ENCODE measurements around the gene RAB11FIP5.
"Not testable (repeated sequence)": the region's sequence is repeated elsewhere in the genome, so short reads cannot be mapped to it uniquely, and the experiment has no call there.

RAB11FIP5 gene

DNA sequence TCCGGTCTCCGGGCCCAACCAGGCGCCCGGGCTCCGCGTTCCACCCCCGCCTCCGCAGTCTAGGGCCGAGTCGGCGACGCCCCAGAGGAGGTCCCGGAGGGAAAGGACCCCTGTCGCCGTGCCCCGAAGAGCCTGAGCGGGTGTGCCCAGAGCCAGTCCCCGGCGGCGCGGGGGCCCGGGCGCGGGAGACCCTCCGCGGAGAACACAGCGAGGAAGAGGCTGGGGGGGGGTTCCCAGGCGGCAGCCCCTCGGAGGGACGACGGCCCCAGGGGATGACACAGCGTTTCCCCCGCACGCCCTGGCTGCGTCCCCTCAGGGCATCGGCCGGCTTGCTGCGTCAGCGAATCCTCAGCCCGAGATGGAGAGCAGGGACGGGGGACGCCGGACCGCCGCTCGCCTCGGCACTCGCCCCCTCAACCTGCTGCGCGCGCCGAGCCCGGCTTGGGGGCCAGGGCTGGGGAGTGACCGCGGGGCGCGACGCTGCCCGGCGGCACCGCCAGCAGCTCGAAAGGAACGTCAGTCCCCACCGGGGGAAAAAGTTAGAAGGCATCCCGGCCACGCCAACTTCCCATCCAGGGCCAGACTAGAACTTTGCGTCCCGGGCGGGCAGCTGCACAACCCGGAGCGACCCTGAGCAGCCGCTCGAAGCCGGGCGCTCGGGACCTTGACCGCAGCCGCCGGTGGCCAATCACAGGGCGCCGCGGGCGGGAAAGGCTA lies 41.9 kb downstream of the RAB11FIP5 start:
- Histone ChIP-seq H3K36me3 (ENCODE audit: control insufficient read depth, insufficient read depth, low read length) (peaks cover 3% of the 10 kb centered on the region), H3K27me3 (ENCODE audit: control insufficient read depth, insufficient read depth, low read length) (peaks cover 8% of the 10 kb centered on the region), H3K4me3 (ENCODE audit: low read depth, low read length) (peak overlapping the region; percentile 93), H3K9me3 (ENCODE audit: control insufficient read depth, insufficient read depth, low read length) (no peaks in the 10 kb centered on the region), H3K4me1 (ENCODE audit: control insufficient read depth, insufficient read depth, low read length) (peaks cover 9% of the 10 kb centered on the region), H3K9ac (ENCODE audit: low read depth, low read length) (peak overlapping the region; percentile 65)

- H3K27me3 ChIP-seq (ENCODE audit: control insufficient read depth, insufficient read depth, low read length) = peaks cover 8% of the 10 kb centered on the region
- peak overlapping the region; percentile 93 for H3K4me3 ChIP-seq (ENCODE audit: low read depth, low read length)
- peak overlapping the region; percentile 65 for H3K9ac ChIP-seq (ENCODE audit: low read depth, low read length)
- peaks cover 3% of the 10 kb centered on the region for H3K36me3 ChIP-seq (ENCODE audit: control insufficient read depth, insufficient read depth, low read length)
- H3K9me3 ChIP-seq (ENCODE audit: control insufficient read depth, insufficient read depth, low read length) = no peaks in the 10 kb centered on the region
- H3K4me1 ChIP-seq (ENCODE audit: control insufficient read depth, insufficient read depth, low read length) = peaks cover 9% of the 10 kb centered on the region
Observed at GRCh38 chr2:73069855-73070642, 42.7 kb downstream of the RAB11FIP5 start.

DNA sequence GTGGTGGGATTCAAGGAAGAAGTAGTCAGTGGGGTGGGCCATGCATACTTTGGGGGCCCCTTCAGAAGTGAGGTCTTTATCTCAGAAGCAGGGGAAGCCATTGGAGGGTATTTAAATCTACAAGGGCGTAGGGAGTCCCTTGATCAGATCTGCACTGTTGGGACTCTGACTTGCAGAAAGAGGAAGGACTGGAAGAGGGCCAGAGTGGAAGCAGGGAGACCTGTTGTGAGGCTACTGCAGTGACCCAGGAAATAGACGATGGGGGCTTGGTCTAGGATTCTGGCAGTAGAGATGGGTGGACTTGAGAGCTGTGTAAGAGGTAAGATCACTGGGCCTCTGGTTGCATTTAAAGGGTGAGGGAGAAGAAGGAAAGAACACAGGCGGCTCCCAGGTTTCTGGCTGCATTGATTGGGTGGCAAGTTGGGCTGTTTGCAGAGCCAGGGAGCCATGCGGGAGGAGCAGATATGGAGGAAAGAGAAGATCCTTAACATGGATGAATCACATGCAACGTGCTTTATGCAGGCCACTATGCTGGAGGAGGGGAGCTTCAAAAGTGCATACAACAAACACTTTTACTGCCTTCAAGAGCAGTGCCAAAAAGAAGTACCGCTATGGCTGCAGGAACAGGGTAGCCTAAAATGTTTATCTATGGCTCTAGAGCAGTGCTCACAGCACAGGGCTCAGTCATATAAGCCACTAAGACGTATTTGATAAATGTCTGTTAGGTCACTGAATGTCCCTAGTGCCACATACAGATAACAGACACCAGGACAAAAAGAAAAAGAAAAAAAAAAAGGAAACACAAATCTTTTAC lies 43.5 kb downstream of the RAB11FIP5 start:
- Histone ChIP-seq H3K9me3 (ENCODE audit: control insufficient read depth, insufficient read depth, low read length) (no peaks in the 10 kb centered on the region), H3K4me3 (ENCODE audit: low read depth, low read length) (peak overlapping the region; percentile 93), H3K9ac (ENCODE audit: low read depth, low read length) (peak overlapping the region; percentile 2), H3K27me3 (ENCODE audit: control insufficient read depth, insufficient read depth, low read length) (peaks cover 8% of the 10 kb centered on the region), H3K4me1 (ENCODE audit: control insufficient read depth, insufficient read depth, low read length) (peaks cover 13% of the 10 kb centered on the region), H3K36me3 (ENCODE audit: control insufficient read depth, insufficient read depth, low read length) (peaks cover 3% of the 10 kb centered on the region)

- Histone ChIP-seq H3K4me1 (ENCODE audit: control insufficient read depth, insufficient read depth, low read length) (peaks cover 22% of the 10 kb centered on the region), H3K36me3 (ENCODE audit: control insufficient read depth, insufficient read depth, low read length) (no peaks in the 10 kb centered on the region), H3K27me3 (ENCODE audit: control insufficient read depth, insufficient read depth, low read length) (peaks cover 8% of the 10 kb centered on the region), H3K9ac (ENCODE audit: low read depth, low read length) (no peak overlapping the region), H3K9me3 (ENCODE audit: control insufficient read depth, insufficient read depth, low read length) (no peaks in the 10 kb centered on the region), H3K4me3 (ENCODE audit: low read depth, low read length) (no peak overlapping the region)
Observed at GRCh38 chr2:73068147-73068546, 44.6 kb downstream of the RAB11FIP5 start.

DNA sequence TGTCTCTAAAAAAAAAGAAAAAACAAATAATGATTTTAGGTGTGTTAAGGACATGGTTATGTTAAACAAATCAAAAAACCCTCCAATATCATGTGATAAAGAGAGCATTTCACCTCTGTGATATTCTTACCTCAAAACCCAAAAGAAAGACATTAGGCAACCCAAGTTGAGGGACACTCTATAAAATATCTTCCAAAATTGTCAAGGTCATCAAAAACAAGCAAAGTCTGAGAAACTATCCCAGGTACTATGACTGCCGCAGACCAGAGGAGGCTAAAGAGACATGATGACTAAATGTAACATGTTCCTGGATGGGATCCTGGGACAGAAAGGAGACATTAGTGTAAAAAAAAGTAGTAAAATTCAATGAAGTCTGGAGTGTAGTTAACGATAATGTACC lies 45.7 kb downstream of the RAB11FIP5 start:
- Histone ChIP-seq H3K9ac (ENCODE audit: low read depth, low read length) (no peak overlapping the region), H3K9me3 (ENCODE audit: control insufficient read depth, insufficient read depth, low read length) (no peaks in the 10 kb centered on the region), H3K27me3 (ENCODE audit: control insufficient read depth, insufficient read depth, low read length) (no peaks in the 10 kb centered on the region), H3K4me1 (ENCODE audit: control insufficient read depth, insufficient read depth, low read length) (peaks cover 19% of the 10 kb centered on the region), H3K36me3 (ENCODE audit: control insufficient read depth, insufficient read depth, low read length) (no peaks in the 10 kb centered on the region), H3K4me3 (ENCODE audit: low read depth, low read length) (no peak overlapping the region)

DNA sequence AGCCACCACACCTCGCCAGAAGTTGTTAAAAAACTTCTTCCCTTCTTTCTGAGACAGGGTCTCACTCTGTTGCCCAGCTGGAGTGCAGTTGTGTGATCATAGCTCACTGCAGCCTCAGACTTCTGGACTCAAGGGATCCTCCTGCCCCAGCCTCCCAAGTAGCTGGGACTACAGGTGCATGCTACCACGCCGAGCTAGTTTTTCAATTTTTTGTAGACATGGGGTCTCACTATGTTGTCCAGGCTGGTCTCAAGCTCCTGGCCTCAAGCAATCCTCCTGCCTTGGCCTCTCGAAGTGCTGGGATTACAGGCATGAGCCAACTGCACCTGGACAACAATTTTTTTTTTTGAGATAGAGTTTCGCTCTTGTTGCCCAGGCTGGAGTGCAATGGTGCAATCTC lies 47.7 kb downstream of the RAB11FIP5 start:
- H3K9me3 ChIP-seq (ENCODE audit: control insufficient read depth, insufficient read depth, low read length); H3K9ac ChIP-seq (ENCODE audit: low read depth, low read length); H3K27me3 ChIP-seq (ENCODE audit: control insufficient read depth, insufficient read depth, low read length); H3K36me3 ChIP-seq (ENCODE audit: control insufficient read depth, insufficient read depth, low read length); H3K4me3 ChIP-seq (ENCODE audit: low read depth, low read length): not testable (repeated sequence)
- H3K4me1 ChIP-seq (ENCODE audit: control insufficient read depth, insufficient read depth, low read length) = peaks cover 18% of the 10 kb centered on the region

- H3K27me3 ChIP-seq (ENCODE audit: control insufficient read depth, insufficient read depth, low read length) = no peaks in the 10 kb centered on the region
- no peaks in the 10 kb centered on the region for H3K9me3 ChIP-seq (ENCODE audit: control insufficient read depth, insufficient read depth, low read length)
- no peaks in the 10 kb centered on the region for H3K36me3 ChIP-seq (ENCODE audit: control insufficient read depth, insufficient read depth, low read length)
- H3K4me3 ChIP-seq (ENCODE audit: low read depth, low read length) = no peak overlapping the region
- peaks cover 13% of the 10 kb centered on the region for H3K4me1 ChIP-seq (ENCODE audit: control insufficient read depth, insufficient read depth, low read length)
- no peak overlapping the region for H3K9ac ChIP-seq (ENCODE audit: low read depth, low read length)
Observed at GRCh38 chr2:73063909-73064875, 48.6 kb downstream of the RAB11FIP5 start.

DNA sequence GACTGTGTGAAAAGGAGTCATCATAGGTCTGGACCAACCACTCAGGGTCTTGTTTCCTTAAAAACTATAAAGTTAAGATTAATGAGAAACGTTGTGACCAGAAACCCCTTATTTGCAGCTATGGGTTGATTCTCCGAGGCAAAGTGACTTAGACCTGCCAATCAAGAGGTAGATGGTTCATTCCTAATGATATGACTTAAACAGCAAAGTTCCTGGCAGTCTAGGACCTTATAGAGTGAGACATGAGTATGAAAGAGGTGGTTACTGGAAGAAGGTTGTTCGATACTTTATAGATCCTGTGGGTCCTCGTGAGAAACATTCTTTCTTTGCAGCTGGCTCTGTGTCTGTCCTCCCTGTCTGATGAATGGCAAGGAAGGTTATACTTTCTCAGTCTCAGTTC lies 49.3 kb downstream of the RAB11FIP5 start:
- H3K4me1 ChIP-seq (ENCODE audit: control insufficient read depth, insufficient read depth, low read length) = peaks cover 13% of the 10 kb centered on the region
- no peaks in the 10 kb centered on the region for H3K36me3 ChIP-seq (ENCODE audit: control insufficient read depth, insufficient read depth, low read length)
- H3K27me3 ChIP-seq (ENCODE audit: control insufficient read depth, insufficient read depth, low read length) = no peaks in the 10 kb centered on the region
- H3K9ac ChIP-seq (ENCODE audit: low read depth, low read length) = no peak overlapping the region
- H3K4me3 ChIP-seq (ENCODE audit: low read depth, low read length) = no peak overlapping the region
- no peaks in the 10 kb centered on the region for H3K9me3 ChIP-seq (ENCODE audit: control insufficient read depth, insufficient read depth, low read length)

DNA sequence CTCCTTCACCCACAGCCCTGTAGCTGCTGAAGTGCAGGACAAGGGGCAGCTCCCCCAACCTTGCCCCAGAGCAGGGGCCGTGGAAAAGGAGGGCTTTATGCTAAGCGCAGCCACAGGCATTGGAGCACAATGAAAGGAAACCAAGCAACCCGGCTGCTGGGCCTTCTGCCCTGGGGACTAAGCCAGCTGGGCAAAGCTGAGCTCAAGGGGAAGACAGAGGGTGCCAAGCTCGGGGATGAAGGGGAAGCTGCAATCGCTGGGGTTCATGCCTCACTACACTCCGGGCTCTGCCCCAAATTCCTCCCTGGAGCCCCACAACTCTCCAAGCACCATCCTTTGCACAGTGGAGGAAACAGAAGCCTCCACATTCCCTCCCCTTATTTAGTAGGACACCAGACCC lies 53.6 kb downstream of the RAB11FIP5 start:
- H3K9ac ChIP-seq (ENCODE audit: low read depth, low read length) = no peak overlapping the region
- H3K9me3 ChIP-seq (ENCODE audit: control insufficient read depth, insufficient read depth, low read length) = no peaks in the 10 kb centered on the region
- H3K4me3 ChIP-seq (ENCODE audit: low read depth, low read length) = no peak overlapping the region
- H3K27me3 ChIP-seq (ENCODE audit: control insufficient read depth, insufficient read depth, low read length) = no peaks in the 10 kb centered on the region
- H3K36me3 ChIP-seq (ENCODE audit: control insufficient read depth, insufficient read depth, low read length) = no peaks in the 10 kb centered on the region
- H3K4me1 ChIP-seq (ENCODE audit: control insufficient read depth, insufficient read depth, low read length) = peaks cover 8% of the 10 kb centered on the region

DNA sequence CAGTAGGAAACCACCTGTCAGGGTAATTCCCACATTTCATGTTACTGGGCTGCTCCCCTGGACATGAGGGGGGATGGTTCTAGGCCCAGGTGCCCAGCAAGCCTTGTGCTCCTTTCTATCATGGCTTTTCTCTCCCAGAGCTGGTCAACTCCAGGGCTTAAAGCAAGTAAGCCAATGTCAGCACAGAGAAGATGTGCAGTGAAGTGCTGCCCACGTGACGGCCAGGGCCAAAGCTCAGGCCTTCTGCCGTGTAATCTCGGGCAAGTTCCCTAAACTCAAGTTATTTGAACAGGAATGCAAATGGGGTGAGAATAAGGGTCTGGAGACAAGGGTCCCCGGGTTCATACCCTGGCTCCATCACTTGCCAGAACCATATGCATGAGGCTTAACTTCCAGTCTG lies 57.8 kb downstream of the RAB11FIP5 start:
- H3K9me3 ChIP-seq (ENCODE audit: control insufficient read depth, insufficient read depth, low read length) = no peaks in the 10 kb centered on the region
- H3K9ac ChIP-seq (ENCODE audit: low read depth, low read length) = no peak overlapping the region
- H3K4me1 ChIP-seq (ENCODE audit: control insufficient read depth, insufficient read depth, low read length) = no peaks in the 10 kb centered on the region
- H3K4me3 ChIP-seq (ENCODE audit: low read depth, low read length) = no peak overlapping the region
- no peaks in the 10 kb centered on the region for H3K36me3 ChIP-seq (ENCODE audit: control insufficient read depth, insufficient read depth, low read length)
- no peaks in the 10 kb centered on the region for H3K27me3 ChIP-seq (ENCODE audit: control insufficient read depth, insufficient read depth, low read length)
